Transverse colon (tissue), 4 donors: ENCODE measurements around the gene PXK. TPM values are rescaled to one million over a fixed set of nuclear protein-coding genes. Genes with fewer than 3 reads are reported as not detected.

ENCODE experiments used
- DNase-seq: peaks from one replicate; pipeline ENCODE4 v3.0.0-alpha.2; 2019
- H3K27ac ChIP-seq, 4 donors: fragments of 200-600 bp; sonication (generic); 2 replicates each; pipeline ENCODE4 v1.5.1; 2016 to 2018; ENCODE audit warnings: inconsistent platforms in 4 of 4
- H3K27me3 ChIP-seq: fragments of 200-600 bp; sonication (generic); 2 replicates; pipeline ENCODE4 v1.5.1; 2017; ENCODE audit warnings: inconsistent platforms
- H3K36me3 ChIP-seq, 4 donors: fragments of 200-600 bp; sonication (generic); 2 replicates each; pipeline ENCODE4 v1.5.1; 2017 to 2019; ENCODE audit warnings: inconsistent platforms in 4 of 4
- H3K4me1 ChIP-seq, 4 donors: fragments of 200-600 bp; sonication (generic); 2 replicates each; pipeline ENCODE4 v1.5.1; 2017 to 2020; ENCODE audit warnings: inconsistent platforms in 4 of 4
- H3K4me3 ChIP-seq, 4 donors: fragments of 200-600 bp; sonication (generic); 1 replicate in 1 of 4; 2 replicates in 3 of 4; pipeline versions ENCODE4 v1.5.1 to v1.6.1; 2017 to 2019; ENCODE audit warnings: inconsistent platforms in 4 of 4
- H3K9me3 ChIP-seq, 2 donors: fragments of 200-600 bp; sonication (generic); 2 replicates each; pipeline ENCODE4 v1.5.1; 2017 to 2019; ENCODE audit warnings: inconsistent platforms in 2 of 2
- CTCF ChIP-seq, 5 experiments: fragments of 200-600 bp in 3 of 5; fragments of 450-650 bp in 2 of 5; sonication (generic) in 3 of 5; IDR thresholded peaks; 1 replicate in 2 of 5; 2 replicates in 3 of 5; pipeline ENCODE4 v1.5.1; 2016 to 2017; ENCODE audit warnings: antibody characterized with exemption in 5 of 5, inconsistent platforms in 3 of 5, mild to moderate bottlenecking in 2 of 5, moderate library complexity in 1 of 5
- EP300 ChIP-seq: sonication (generic); formaldehyde crosslinking; IDR thresholded peaks from one replicate; pipeline ENCODE4 v1.6.1; 2017; ENCODE audit warnings: antibody characterized with exemption, low read depth
- POLR2A ChIP-seq: fragments of 450-650 bp; IDR thresholded peaks from one replicate; pipeline ENCODE4 v1.6.1; 2016; ENCODE audit warnings: antibody characterized with exemption, mild to moderate bottlenecking, moderate library complexity
- POLR2AphosphoS5 ChIP-seq, 3 donors: sonication (generic); formaldehyde crosslinking; IDR thresholded peaks; one replicate each; pipeline ENCODE4 v1.6.1; 2016; ENCODE audit warnings: antibody characterized with exemption in 3 of 3
- WGBS, 2 donors: methylation state at CpG; one replicate each; pipeline ENCODE4 v1.1.5; 2018; ENCODE audit warnings: low coverage in 1 of 2; 5-methylcytosine and 5-hydroxymethylcytosine counted together
- in situ Hi-C, 4 donors: fragments of 200-750 bp; cut with MboI; loops; one replicate each; pipeline versions ENCODE4 v1.15.0 to v1.15.1; 2017; ENCODE audit warnings: low sequenced_read_pairs in 3 of 4, low pct_ligation_motif_present in 1 of 4, low pct_unique_long_range_greater_than_20kb in 1 of 4
- intact Hi-C: fragments of 100-400 bp; cut with DNase I; formaldehyde crosslinking; loops from one replicate; pipeline ENCODE4 v1.15.1; 2023; ENCODE audit warnings: low total_unique reads
- total RNA-seq, 4 donors: library from RNA; depleted of rRNA; stranded (reverse); fragments of >200 nt; gene quantifications; one replicate each; pipeline ENCODE4 v1.1.0, GENCODE V29; 2016

Gene PXK
- total RNA-seq, 4 donors from 2014 or later = 7.6 to 29.5 (median 16.6) TPM

GRCh38 chr3:58359621-58360020 is 26.9 kb downstream of the PXK start:
- intact Hi-C loops (no loop called here), in situ Hi-C loops (no loop called here)
- H3K4me3 ChIP-seq = no peak overlapping the region
- 85 to 86% methylated on average over 3 to 4 of the region's 4 CpGs for WGBS, 2 donors
- DNase-seq = no peak
- no peaks in the 10 kb centered on the region for H3K36me3 ChIP-seq
- peak overlapping the region in 2 of 4 donors; percentile 56 to 70 for H3K27ac ChIP-seq
- H3K9me3 ChIP-seq = no peaks in the 10 kb centered on the region
- H3K27me3 ChIP-seq = no peaks in the 10 kb centered on the region
- peaks cover 0 to 25% (median 13%) of the 10 kb centered on the region in 4 donors for H3K4me1 ChIP-seq
- TF ChIP-seq POLR2AphosphoS5 (IDR thresholded peaks at IDR 0.05) = no peak
- no peak for TF ChIP-seq POLR2A
- no peak for TF ChIP-seq CTCF (IDR thresholded peaks at IDR 0.05)
- TF ChIP-seq EP300 = no peak

- TF ChIP-seq POLR2A (no peak), EP300 (no peak), POLR2AphosphoS5 (IDR thresholded peaks at IDR 0.05) (no peak), CTCF (IDR thresholded peaks at IDR 0.05) (no peak)
- Histone ChIP-seq H3K4me3 (no peak overlapping the region), H3K9me3 (no peaks in the 10 kb centered on the region), H3K4me1 (peaks cover 0 to 9% (median 6%) of the 10 kb centered on the region in 4 donors), H3K27ac (no peak overlapping the region), H3K36me3 (no peaks in the 10 kb centered on the region), H3K27me3 (no peaks in the 10 kb centered on the region)
- DNase-seq = no peak
- in situ Hi-C loops = no loop called here
- intact Hi-C loops = no loop called here
These were observed 29.2 kb downstream of the PXK start for GRCh38 chr3:58361866-58362265.

GRCh38 chr3:58366699-58367098 is 34.0 kb downstream of the PXK start:
- no peaks in the 10 kb centered on the region for H3K4me1 ChIP-seq
- 68 to 82% methylated on average over 1 of the region's 1 CpG for whole genome bisulfite sequencing, 2 donors
- no peak for DNase-seq
- H3K4me3 ChIP-seq = no peak overlapping the region
- in situ Hi-C loops (no loop called here), intact Hi-C loops (no loop called here)
- TF ChIP-seq EP300 (no peak), POLR2AphosphoS5 (IDR thresholded peaks at IDR 0.05) (no peak)
- no peaks in the 10 kb centered on the region for H3K36me3 ChIP-seq
- no peaks in the 10 kb centered on the region for H3K9me3 ChIP-seq
- H3K27ac ChIP-seq = no peak overlapping the region
- no peaks in the 10 kb centered on the region for H3K27me3 ChIP-seq

GRCh38 chr3:58369038-58369437 is 36.3 kb downstream of the PXK start:
- Histone ChIP-seq H3K27ac (no peak overlapping the region), H3K4me1 (no peaks in the 10 kb centered on the region), H3K9me3 (no peaks in the 10 kb centered on the region), H3K36me3 (no peaks in the 10 kb centered on the region), H3K4me3 (no peak overlapping the region), H3K27me3 (no peaks in the 10 kb centered on the region)
- in situ Hi-C loops (no loop called here), intact Hi-C loops (no loop called here)
- no peak for DNase-seq
- no peak for TF ChIP-seq POLR2AphosphoS5 (IDR thresholded peaks at IDR 0.05)
- no peak for TF ChIP-seq EP300
- TF ChIP-seq CTCF (IDR thresholded peaks at IDR 0.05) = no peak
- TF ChIP-seq POLR2A = no peak
- 92% methylated on average over 1 of the region's 1 CpG; no CpG with 5 or more reads in 1 of the 2 donors for WGBS, 2 donors

- Histone ChIP-seq H3K4me3 (no peak overlapping the region), H3K27ac (no peak overlapping the region), H3K27me3 (no peaks in the 10 kb centered on the region), H3K4me1 (no peaks in the 10 kb centered on the region), H3K9me3 (no peaks in the 10 kb centered on the region), H3K36me3 (no peaks in the 10 kb centered on the region)
- WGBS, 2 donors = 90 to 95% methylated on average over 3 of the region's 3 CpGs
- DNase-seq = no peak
- intact Hi-C loops (no loop called here), in situ Hi-C loops (no loop called here)
- TF ChIP-seq POLR2A (no peak), EP300 (no peak), POLR2AphosphoS5 (IDR thresholded peaks at IDR 0.05) (no peak), CTCF (IDR thresholded peaks at IDR 0.05) (no peak)
These were observed 37.2 kb downstream of the PXK start for GRCh38 chr3:58369876-58370275.
